ENCODE measurements around the gene PRR16.

Gene PRR16

GRCh38 chr5:120550358-120550757 lies 86.3 kb downstream of the PRR16 start:
- TF ChIP-seq GABPA (IDR thresholded peaks at IDR 0.05; ENCODE audit: low read depth) = no peak
- TF ChIP-seq, protein P1, sequence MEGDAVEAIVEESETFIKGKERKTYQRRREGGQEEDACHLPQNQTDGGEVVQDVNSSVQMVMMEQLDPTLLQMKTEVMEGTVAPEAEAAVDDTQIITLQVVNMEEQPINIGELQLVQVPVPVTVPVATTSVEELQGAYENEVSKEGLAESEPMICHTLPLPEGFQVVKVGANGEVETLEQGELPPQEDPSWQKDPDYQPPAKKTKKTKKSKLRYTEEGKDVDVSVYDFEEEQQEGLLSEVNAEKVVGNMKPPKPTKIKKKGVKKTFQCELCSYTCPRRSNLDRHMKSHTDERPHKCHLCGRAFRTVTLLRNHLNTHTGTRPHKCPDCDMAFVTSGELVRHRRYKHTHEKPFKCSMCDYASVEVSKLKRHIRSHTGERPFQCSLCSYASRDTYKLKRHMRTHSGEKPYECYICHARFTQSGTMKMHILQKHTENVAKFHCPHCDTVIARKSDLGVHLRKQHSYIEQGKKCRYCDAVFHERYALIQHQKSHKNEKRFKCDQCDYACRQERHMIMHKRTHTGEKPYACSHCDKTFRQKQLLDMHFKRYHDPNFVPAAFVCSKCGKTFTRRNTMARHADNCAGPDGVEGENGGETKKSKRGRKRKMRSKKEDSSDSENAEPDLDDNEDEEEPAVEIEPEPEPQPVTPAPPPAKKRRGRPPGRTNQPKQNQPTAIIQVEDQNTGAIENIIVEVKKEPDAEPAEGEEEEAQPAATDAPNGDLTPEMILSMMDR (IDR thresholded peaks at IDR 0.05; ENCODE audit: insufficient read depth, low read length) = no peak
- TF ChIP-seq POLR2AphosphoS5 (IDR thresholded peaks at IDR 0.05; ENCODE audit: low read depth) = no peak
- no peak for TF ChIP-seq SPI1 (IDR thresholded peaks at IDR 0.05; ENCODE audit: borderline replicate concordance, low read depth)
- no peak for TF ChIP-seq REST (IDR thresholded peaks at IDR 0.05; ENCODE audit: insufficient replicate concordance, low read depth)
- no peak overlapping the region for H3K4me3 ChIP-seq (replicated peaks; ENCODE audit: insufficient read depth, low read length)
- H3K27ac ChIP-seq (replicated peaks) = no peak overlapping the region
- no peak for DNase-seq (ENCODE audit: low read depth in 1 of 2, low spot score in 1 of 2)
- no peaks in the 10 kb centered on the region for H3K27me3 ChIP-seq (ENCODE audit: insufficient read depth, poor library complexity, severe bottlenecking)

DNA sequence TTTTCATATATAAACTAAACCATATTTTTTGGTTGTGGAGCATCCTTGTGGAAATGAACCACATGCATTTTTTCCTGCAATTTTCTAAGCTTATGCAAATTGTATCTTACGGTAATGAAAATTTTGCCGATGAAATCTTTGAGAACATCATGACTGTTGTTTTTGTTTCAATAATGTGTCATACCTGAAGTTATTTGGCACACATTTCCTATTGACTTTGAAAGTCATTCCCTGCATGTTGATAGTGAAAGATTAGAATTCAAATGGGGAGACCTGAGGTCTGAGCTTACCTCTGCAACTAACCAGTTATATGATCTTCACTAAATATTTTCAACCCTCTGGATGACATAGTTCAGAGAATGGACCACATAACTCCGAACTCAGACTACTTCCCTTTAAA lies 88.5 kb downstream of the PRR16 start:
- no peak overlapping the region for H3K27ac ChIP-seq (replicated peaks)
- DNase-seq (ENCODE audit: low read depth in 1 of 2, low spot score in 1 of 2) = no peak
- H3K4me3 ChIP-seq (replicated peaks; ENCODE audit: insufficient read depth, low read length) = no peak overlapping the region
- no peaks in the 10 kb centered on the region for H3K27me3 ChIP-seq (ENCODE audit: insufficient read depth, poor library complexity, severe bottlenecking)
- TF ChIP-seq SPI1 (IDR thresholded peaks at IDR 0.05; ENCODE audit: borderline replicate concordance, low read depth) = no peak
- TF ChIP-seq, protein P1 (IDR thresholded peaks at IDR 0.05; ENCODE audit: insufficient read depth, low read length) = no peak
- no peak for TF ChIP-seq REST (IDR thresholded peaks at IDR 0.05; ENCODE audit: insufficient replicate concordance, low read depth)
- TF ChIP-seq GABPA (IDR thresholded peaks at IDR 0.05; ENCODE audit: low read depth) = no peak
- no peak for TF ChIP-seq POLR2AphosphoS5 (IDR thresholded peaks at IDR 0.05; ENCODE audit: low read depth)

GRCh38 chr5:120555345-120555744 lies 91.2 kb downstream of the PRR16 start:
- no peak overlapping the region for H3K4me3 ChIP-seq (replicated peaks; ENCODE audit: insufficient read depth, low read length)
- no peaks in the 10 kb centered on the region for H3K27me3 ChIP-seq (ENCODE audit: insufficient read depth, poor library complexity, severe bottlenecking)
- no peak for DNase-seq (ENCODE audit: low read depth in 1 of 2, low spot score in 1 of 2)
- TF ChIP-seq SPI1 (IDR thresholded peaks at IDR 0.05; ENCODE audit: borderline replicate concordance, low read depth) (no peak), REST (IDR thresholded peaks at IDR 0.05; ENCODE audit: insufficient replicate concordance, low read depth) (no peak), POLR2AphosphoS5 (IDR thresholded peaks at IDR 0.05; ENCODE audit: low read depth) (no peak)
- H3K27ac ChIP-seq (replicated peaks) = no peak overlapping the region
